GOT3 (cell line): Measurements from ENCODE around the gene TP53RK.
"Not testable (repeated sequence)": the region's sequence is repeated elsewhere in the genome, so short reads cannot be mapped to it uniquely, and the experiment has no call there.

Source experiments
- DNase-seq: peaks from one replicate; lab custom pipeline; 2025; ENCODE audit warnings: mixed read lengths; lab: John Stamatoyannopoulos, UW

The TP53RK gene

DNA sequence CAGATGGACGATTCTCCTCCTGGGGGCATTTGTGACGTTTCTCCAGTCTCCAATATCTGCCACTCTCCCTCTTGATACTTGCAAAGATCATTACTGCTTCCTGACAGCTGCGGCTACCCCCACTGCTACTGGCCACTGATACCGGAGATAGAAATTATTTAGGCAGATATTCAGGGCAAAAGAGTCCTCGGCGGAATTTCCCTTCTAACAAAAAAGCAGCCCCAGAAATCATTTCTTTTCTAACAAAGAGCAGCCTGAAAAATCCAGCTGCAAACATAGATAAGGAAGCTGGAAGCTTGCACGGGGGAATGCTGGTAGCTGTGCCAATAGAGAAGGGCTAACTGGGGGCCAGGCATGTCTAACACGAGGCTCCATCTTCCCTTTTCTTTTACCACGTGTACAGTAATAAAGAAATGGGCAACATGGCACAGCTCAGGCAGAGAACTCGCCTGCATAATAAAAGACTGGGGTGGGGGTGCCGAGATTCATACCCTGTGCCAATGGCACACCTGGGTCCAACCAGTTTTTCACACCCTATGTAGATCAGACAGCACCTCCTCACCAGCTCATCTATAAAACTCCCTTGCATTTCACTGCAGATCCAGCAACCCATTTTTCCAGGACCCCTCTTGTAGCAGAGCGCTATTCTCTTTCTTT is 6.1 kb downstream of the TP53RK start:
- no peak for DNase-seq

DNA sequence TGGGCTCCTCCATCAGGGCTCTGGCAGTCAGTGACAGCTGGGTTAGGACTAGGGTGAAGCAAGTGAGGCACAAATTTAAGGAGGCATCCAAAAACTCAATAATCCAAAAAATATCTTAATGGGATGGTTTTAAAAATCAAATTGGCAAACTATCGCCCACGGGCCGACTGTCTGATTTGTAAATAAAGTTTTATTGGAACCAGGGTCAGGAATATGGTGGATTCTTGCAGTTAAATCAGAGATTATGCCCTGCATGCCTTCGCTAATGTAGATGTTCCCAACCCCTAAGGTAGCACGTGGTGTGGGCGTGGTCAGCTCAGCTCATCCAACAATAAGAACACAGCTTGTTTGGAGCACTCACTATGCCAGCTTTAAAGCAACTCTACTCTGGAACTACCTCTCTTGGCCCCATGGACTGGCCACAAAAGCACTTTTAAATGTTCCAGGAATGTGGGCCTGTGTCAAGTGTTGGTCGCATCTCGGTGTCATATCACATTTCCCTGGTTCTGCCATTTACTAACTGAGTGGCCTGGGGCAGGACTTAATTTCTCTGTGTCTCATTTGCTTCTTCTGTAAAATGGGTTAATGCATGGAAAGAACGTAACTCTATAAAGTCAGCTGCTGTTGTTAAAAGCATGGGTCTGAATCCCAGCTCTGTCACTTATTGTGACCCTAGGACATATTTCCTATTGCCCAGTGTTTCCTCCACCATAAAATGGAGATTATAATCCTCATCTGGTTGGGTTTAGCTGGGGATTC is 7.0 kb downstream of the TP53RK start:
- DNase-seq, result no peak

DNA sequence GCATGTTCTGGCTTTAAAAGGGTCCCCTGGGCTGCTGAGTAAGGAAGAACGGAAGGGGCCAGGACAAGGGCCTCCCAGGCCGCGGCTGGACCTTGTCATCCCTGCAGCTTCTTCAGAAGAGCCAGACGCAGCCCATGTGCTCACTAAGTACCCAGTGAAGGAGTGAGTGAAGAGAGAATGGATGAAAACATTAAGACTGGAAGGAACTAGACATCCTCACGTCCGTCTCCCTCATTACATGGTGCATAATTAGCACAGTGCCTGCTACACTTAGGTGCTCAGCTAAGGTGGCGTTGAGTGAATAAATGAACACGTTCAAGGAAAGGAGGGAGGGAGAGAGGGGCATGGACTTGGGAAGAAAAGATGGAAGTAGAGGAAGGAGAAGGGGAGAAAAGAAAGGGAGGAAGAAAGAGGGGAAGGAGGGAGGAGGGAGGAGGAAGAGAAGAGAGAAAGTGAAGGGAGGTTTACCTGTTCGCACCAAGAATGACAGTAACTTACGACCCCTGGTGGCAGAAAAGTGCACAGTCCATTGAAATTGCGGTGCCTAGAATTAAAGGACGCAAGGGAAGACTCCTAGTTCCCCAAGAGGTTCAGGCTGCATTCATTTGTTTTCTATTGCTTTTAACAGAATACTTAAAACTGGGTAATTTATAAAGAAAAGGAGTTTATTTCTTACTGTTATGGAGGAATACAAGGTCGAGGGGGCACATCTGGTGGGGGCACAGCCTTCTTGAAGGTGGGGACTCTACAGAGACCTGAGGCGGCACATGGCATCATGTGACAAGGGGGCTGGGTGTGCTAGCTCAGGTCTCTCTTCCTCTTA is 8.0 kb downstream of the TP53RK start:
- DNase-seq, result no peak

DNA sequence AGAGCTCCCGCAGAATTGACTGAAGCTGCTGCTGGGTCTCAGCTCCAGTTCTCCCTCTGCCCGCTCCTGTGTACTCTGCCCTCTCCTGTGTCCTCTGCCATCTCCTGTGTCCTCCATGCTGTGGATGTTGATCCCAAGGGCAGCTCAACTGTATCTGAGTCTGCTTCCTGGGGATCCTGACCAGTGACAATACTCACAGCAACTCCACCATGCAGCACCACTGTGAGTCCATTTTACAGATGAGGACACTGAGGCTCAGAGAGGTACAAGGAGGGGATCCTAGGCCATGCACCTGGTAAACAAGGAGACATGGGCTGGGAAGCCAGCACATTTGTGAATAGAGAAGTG is 8.6 kb downstream of the TP53RK start:
- DNase-seq, result no peak

DNA sequence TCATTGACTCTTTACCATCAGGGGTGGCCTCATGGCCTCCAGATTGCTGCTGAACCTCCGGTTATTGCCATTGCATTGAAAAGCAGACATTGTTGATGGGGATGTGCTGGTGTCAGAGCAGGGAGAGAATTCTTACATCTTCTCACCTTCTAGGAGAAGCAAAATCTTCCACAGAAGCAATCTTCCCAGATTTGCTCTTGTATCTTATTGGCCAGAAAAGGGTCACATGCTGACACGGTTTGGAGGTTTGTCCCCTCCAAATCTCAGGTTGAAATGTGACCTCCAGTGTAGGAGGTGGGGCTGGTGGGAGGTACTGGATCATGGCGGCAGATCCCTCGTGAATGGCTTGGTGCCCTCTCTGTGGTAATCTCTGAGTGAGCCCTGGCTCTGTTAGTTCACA is 10.7 kb downstream of the TP53RK start:
- DNase-seq, result no peak

DNA sequence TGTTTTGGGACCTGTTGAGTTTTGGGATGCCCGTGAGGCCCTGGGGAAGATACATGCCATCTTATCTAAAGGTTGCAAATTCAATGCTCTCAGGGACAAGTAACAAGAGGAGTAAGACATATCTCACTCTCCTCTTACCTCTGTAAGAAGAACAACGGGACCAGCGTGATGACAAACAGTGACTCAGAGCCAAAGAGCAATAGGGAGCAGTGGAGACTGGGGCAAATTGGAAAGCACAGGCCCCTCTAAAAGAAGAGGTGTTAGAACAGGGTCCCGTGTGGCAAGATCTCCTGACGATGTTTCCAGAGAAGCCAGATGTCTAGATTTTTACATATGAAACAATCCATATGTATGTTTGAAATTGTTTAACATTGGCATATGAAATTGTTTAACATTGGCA is 11.6 kb downstream of the TP53RK start:
- no peak for DNase-seq

DNA sequence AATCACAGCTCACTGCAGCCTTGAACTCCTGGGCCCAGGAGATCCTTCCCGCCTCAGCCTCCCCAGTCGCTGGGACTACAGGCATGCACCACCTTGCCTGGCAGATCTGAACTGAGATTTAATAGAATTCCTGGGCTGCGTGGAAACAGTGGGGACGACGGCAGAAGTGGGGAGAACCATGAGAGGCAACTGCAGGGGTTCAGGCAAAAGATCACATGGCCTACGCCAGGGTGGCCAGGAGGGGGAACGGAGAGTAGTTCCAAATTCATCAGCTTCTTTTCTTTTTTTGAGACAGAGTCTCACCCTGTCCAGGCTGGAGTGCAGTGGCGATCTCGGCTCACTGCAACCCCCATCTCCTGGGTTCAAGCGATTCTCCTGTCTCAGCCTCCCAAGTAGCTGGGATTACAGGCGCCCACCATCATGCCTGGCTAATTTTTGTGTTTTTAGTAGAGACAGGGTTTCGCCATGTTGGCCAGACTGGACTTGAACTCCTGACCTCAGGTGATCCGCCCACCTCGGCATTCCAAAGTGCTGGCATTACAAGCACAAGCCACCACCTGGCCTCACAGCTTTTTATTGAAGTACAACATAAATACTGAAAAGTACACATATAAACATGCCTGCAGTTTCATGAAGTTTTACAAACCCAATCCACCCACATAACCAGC is 12.5 kb downstream of the TP53RK start:
- DNase-seq, result not testable (repeated sequence)

DNA sequence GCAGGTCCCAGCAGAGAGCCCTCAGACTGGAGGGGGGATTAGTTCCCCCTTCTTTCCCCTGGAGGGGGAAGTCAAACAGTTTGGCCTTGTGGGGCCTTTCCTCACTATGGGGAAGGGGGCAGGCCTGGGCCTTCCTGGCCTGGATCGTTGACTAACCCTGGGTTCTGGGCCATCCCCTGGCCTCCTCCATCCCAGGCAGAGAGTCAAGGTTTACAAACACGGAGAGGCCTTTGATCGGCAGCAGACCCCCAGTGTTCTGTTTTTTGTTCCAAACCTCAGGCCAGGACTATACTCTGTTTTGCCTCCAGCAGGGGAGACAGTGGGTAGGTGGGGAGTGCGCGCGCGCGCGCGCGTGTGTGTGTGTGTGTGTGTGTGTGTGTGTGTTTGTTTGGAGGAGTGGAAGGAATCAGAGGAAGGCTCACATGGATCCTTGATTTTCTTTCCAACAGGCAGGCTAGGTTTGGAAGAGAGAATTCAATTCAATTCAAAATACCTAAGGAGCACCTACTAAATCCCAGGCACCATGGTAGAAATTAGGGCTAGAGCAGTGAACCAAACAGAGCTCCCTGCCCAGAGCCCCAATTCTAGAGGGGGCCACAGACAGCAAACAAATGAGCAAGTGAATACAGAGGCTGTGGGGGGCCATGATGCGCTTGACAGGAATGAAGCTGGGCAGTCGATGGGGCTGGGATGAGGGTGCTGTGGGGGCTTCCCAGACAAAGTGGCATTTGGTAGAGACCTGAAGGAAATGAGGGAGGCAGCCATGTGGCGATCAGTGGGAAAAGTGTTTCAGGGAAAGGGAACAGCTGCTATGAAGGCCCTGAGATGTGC is 14.8 kb downstream of the TP53RK start:
- DNase-seq, result no peak

DNA sequence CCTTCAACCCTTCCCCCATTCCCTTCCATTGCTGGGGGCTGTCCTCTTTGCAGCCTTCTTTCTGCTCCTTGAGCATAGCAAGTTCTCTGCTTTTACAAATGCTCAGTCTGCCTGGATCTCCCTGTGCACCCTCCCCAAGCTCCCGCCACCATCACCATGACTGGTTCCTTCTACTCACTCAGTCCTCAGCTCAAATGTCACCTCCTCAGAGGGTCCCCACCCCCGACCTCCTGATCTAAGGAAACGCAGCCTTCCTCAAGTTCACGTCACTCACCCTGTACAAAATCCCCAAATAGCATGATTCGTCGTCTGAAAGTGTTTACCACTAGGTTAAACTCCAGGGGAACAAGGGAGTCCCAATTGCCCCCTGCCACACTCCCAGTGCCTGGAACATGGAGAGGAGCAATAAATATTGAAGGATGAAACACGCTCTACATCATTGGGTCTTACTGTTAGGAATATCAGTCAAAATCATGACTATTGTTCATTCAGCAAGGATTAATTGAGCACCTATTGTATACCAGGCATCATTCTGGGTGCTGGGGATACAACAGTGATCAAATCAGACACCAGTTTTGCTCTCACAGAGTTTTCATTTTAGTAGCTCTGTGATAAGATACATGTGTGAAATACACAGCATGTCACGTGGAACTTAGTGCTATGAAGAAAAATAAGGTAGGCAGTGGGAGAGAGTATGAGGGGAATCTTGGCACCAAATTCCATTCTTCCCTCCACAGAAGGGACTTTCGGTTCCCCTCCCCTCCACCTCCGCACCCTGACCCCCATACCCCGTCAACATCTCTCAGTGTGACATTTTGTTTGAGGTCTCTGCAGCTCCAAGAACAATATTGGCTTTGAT is 15.6 kb downstream of the TP53RK start:
- DNase-seq, result no peak

DNA sequence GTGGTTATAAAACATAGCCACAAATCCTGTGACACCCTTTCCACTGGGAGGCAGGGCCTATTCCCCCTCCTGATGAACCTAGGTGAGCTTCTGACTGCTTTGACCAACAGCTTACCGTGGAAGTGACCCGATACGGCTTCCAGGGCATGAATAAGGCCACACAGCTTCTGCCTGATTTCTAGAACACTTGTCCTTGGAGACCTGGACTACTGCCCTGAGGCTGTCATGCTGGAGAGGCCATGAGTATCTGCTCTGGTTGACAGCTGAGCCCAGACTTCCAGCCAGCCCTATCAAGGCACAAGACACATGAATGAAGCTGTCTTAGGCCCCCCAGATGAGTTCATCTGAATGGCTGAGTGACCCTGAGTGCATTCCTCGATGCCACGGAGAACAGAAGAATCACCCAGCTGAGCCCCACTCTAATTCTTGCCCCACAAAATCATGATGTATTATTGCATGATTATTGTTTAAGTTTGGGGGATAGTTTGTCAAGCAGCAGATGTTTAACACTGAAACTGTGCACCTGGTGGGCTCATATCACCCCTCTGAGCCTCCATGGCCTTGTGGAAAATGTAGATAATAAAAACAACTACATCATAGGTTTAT is 16.6 kb downstream of the TP53RK start:
- DNase-seq, result no peak

DNA sequence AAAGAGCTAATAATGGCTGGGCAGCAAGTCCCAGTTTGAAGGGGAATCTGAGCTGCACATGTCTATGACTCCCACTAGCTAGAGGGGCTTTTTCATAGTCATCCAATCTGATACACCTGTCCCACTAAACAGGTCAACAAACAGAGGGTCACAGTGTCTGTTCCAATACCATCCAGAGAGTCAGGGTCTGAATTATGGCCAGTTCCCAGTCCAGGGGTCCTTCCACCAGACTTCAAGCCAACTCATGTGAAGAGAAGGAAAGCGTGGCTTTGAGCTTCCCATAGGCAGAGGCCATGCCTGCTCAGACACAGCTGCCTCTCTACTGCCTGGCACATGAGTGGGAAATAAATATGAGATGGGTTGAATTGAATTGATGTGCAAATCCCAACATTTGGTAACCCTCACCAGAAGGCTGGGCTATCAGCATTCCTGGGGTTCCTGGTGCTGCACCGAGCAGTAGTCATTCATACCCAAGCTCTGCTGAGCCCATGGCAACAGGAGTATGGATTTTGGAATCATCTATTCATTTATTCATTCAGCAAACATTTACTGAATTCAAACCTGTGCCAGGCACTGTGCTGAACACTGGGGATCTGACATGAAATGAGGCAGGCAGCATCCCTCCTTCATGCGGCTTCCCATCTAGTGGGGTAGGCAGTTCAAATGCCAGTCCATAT is 17.2 kb downstream of the TP53RK start:
- DNase-seq, result no peak

DNA sequence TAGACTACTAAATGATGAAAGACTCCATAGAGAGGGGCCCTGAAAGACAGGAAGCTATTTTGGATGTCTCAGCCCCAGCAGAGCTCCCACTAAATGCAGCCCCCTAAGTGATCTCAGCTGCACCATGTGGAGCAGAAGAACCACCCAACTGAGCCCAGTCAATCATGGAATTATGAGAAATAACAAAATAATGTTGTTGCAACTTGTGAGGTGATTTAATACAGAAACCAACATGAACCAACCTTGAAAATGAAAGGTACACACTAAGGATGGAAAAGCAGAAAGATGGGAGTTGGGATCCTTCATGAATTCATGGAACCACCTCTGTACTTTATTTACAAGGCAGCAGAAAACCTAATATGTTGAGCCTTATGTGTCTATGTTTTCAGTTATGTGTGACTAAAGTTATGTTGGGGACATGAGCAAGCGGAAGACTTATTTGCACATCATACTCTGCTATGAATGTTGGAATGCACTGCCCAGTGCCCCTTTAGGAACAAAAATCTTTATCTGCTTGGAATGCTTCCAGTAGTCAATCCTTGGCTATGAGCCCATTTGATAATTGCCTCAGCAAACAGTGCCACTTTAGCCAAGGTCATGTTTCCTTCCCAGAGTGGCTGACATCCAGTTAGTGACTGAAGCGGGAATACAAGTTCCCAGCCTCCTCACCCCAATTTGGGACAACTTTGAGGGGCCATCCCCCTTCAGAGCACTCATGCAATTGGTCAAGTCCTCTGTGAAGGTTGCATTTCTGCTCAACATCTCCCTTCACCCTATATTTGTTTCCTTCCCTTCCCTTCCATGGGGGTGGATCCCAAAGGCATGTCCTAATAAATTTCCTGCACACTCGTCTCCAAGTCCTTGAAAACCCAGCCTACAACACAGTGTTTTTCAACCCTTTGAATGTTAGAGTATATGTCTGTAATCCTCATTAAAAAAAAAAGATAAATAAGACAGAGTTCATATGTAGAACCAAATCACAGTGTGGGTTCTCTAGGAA is 18.4 kb downstream of the TP53RK start:
- DNase-seq, result no peak

DNA sequence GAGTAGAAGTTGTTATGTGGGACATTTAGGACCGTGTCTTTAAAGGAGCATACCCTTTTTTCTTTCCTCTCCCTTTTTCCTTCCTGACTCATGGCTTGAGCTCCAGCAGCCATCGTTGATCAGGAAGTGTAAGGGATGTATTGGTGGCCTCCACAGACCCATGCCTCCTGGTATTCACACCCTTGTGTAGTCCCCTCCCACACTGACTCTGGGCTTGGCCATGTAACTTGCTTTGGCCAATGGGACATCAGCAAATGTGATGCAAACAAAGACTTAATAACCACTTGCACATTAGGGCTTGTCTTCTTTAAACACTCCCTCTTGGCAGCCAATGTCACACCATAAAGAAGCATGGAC is 19.0 kb downstream of the TP53RK start:
- DNase-seq, result no peak

DNA sequence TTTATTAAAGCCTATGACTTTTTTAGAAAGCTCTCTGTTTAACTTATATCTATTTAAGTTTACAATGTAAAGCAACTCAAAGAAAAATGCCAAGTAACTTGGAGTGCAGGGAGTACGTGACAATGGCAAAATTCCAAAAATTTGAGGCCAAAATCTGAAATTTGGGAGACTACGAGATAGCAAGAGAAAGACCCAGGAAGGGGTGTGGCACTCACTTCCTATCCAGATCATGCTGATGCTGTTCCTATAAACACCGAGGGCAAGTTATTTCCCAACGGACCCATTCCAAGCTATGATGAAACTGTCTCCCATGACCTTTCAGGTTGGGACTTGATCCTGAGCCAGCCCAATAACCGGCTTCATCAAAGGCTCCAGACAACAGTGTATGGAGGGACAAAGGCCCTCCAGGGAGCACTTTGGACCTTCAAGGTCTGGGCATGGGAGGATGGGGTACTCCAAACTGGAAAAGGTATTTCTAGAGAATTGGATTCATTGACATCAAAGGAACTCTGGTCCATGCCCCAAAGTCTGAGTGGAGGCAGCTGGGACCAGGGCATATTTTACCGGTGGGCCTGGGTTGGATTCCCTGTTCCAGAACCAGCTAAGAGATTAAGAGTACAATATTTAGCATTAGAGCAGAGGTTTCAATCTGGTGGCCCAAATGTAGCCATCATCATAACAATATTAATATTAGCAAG is 22.3 kb downstream of the TP53RK start:
- DNase-seq, result no peak

DNA sequence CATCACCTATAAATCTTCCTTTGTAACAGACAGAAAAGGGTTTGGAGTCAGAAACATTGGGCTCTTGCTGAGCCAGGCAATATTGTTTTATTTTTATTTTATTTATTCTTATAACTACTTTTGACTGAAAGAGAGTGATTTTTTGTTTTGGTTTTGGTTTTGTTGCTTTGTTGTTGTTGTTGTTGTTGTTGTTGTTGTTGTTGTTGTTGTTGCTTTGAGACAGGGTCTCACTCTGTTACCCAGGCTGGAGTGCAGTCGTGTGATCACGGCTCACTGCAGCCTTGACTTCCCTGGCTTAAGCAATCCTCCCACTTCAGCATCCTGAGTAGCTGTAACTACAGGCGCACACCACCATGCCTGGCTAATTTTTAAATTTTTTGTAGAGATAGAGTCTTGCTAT is 22.9 kb downstream of the TP53RK start:
- no peak for DNase-seq

DNA sequence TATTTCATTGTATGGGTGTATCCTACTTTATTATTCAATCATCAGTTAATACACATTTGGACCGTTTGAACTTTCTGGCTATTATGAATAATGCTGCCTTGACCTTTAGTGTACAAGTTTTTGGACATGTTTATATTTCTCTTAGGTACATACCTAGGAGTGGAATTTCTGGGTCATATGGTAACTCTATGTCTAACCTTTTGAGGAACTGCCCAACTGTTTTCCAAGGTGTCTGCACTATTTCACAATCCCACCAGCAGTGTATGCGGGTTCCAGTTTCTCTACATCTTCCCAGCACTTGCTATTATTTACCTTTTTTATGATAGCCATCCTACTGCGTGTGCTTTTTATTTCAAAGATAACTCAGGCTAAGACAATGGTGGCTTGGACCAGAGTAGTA is 23.6 kb downstream of the TP53RK start:
- no peak for DNase-seq

DNA sequence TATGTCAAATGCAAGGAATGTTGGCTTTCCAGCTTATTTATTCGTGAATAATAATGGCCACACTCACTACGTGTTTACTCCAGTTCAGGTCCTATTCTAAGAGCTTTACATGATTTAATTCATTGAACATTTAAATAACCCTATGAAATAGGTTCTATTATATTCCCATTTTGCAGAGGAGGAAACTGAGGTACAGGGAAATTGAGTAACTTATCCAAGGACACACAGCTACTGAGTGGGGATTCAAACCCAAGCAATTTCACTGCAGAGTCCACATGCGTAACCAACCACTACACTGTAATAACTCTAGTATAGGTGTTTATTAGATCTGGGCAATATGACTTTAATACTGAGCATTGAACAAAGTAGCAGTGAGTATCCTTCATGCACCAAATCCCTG is 25.7 kb downstream of the TP53RK start:
- DNase-seq, result no peak

DNA sequence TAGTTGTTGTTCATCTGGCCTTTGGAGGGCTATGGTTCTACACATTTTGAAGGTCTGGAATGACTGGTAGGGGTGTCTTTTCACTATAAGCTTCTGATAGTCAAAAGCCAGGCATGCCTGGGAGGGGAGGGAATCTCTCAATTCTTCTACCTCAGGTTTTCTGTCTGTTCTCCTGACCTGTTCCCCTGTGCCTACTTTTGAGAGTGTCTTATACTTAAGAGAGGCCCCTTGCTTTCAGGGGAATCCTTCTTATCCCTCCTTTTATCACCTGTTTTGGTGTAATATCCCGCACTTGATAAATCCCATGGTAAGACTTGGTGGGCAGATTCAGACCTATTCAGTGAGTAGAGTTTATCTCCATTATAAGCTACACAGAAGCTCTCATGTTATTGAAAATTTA is 27.6 kb downstream of the TP53RK start:
- DNase-seq, result no peak
